Measurements from ENCODE around the gene ARMC12.
A peak's percentile ranks its signal among the peaks of the same experiment; 100 is the strongest.

The ARMC12 gene

DNA sequence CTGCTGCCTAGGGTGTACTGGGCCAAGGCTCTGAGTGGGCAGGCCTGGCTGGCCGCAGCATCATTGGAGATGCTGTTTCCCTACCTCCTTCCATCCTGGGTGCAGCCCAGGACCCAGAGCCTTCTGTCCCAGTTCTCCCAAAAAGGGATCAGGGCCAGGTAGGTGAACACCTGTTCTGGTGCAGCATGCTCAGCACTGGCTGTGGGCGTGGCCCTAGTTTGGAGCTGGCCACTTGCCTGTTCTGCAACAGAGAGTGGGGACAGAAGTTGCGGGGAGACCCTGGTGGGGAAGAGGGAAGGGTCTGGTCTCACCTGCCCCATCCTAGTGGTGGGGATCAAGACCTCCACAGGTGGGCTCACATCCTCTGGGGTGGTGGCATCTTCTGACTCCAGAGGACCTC, 1.4 kb upstream of the ARMC12 start:
- DNase-seq (ENCODE audit: low spot score), result no peak

DNA sequence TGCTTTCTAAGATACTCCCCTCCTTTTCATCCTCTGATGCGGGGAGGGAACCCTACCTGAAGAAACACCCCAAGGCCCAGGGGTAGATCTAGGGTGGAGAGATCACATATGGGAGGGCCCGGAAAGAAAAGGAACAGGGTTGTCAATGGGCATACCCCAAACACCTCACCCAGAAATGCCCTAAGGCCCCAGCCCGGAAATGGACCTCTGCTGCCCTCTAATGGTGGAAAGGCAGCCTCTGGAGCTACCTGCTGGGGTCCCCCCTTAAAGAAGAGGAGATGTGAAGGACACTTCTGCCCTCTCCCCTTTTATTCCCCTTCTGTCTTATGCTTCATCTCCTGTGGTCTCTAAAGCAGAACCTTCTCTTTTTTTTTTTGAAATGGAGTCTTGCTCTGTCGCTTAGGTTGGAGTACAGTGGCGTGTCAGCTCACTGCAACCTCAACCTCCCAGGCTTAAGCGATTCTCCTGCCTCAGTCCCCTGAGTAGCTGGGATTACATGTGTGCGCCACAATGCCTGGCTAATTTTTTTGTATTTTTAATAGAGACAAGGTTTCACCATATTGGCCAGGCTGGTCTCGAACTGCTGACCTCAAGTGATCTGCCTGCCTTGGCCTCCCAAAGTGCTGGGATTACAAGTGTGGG, 458 bp upstream of the ARMC12 start:
- peak; percentile 87 for DNase-seq (ENCODE audit: low spot score)

DNA sequence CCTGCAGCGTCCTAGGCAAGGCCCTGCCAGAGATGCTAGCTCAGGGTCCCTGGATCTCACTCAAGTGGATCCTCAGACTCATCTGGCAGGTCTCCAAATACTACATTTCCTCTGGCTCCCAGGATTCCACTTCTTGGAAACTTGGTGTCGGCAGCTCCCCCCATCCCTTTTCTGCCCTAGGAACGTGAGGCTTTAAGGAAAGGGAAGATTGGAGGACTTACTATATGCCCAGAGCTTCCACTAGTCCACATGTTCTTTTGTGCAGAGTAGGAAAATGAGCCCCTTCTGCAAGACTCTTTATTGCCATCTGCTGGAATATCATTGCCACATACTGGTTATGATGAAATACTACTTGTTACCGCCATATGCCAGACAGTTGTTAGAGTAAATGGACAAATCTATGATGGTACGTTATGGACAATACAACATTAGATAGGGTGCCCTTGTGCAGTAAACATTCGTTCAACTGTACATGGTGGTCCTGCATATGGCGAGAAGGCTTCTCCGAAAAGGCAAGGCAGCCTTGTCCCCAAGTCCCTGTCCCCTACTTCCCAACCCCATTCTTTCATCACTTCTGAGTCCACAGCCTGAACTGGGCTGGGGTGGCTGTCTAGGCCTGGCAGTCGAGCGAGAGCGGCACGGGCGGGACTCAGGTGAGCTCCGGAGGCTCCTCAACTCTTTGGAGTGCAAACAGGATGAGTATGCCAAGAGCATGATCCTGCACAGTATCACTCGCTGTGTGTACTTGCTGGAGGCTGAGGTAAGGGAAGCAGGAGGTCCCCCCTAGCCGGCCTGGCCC, 780 bp downstream of the ARMC12 start:
- DNase-seq (ENCODE audit: low spot score), result peak; percentile 71

DNA sequence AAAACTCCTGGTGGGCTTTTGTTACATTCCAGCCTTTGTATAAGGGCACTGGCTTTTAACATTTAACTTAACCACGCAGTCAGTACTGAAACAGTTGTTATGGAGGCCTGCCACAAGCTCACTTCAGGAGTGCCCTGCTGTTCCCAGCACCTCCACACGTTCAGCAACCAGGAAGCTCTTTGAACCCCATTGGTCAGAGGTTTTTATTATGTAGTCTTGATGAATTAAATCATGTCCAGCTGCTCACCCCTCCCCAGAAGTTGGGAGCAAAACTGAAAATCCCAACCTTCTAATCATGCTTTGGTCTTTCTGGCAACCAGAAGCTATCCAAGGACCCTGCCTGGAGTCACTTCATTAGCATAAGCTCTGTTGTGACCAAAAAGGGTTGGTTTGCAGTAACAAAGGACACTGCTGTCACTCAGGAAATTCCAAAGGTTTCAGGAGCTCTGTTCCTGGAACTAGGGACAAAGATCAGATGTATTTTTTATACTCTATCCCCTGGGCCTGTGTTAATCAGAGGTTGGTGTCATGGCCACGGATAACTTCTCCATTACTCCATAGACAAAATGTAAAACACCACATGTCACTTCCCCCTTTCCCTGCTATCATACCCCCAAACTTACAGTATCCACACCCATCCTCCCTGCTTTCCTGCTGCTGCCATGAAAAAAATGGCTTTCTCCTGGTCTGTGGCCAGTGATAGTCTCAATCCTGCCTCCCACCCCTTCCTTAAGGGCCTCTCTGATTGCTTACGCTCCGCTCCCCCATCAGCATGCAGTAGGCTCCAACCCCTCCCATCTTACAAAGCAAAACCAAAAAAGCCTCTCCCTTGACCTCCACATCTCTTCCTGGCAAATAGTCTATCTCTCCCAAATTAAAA, 3.1 kb downstream of the ARMC12 start:
- DNase-seq (ENCODE audit: low spot score), result no peak

DNA sequence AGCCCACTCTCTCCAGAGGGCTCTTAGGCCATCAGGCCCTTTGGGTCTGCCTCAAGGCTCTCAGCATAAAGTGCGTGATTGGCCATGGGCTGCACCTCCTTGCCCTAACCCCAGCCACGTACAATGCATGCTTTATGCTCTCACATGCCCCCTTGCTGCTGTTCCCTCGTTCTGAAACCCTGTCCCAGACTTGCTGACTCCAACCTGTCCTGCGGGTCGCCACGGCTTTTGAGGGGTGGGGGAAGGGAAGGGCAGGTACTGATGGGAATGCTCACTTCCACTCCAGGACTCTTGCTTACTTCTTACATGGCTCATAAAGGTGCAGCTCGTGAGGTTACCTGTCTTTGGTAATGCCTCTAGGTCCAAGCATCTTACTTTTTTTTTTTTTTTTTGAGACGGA, 6.0 kb downstream of the ARMC12 start:
- no peak for DNase-seq (ENCODE audit: low spot score)

DNA sequence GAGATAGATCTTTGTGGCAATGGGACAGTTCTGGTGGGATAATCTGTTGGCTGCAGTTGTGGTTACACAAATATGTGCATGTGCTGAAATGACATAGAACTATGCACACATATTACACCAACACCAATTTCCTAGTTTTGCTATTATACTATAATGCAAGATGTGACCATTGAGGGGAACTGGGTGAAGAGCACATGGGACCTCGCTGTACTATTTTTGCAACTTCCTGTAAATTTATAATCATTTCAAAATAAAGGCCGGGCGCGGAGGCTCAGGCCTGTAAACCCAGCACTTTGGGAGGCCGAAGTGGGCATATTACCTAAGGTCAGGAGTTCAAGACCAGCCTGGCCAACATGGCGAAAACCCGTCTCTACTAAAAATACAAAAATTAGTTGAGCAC, 8.7 kb downstream of the ARMC12 start:
- no peak for DNase-seq (ENCODE audit: low spot score)

DNA sequence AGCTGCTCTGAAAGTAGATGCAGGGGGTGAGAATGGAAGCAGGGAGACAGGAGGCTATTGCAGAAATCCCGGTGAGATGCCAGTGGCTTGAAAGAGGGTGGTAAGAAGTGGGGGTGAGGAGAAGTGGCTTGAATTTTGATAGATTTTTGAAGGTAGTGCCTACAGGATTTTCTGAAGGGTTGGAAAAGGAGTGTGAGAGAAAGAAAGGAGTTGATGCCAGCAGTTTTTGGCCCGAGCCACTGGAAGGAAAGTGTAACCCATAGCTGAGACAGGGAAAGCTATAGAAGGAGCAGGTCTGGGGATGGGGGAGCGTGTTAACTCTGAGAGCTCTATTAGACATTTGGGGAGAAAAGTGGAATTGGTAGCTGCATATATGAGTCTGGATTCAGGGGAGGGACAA, 9.7 kb downstream of the ARMC12 start:
- no peak for DNase-seq (ENCODE audit: low spot score)

DNA sequence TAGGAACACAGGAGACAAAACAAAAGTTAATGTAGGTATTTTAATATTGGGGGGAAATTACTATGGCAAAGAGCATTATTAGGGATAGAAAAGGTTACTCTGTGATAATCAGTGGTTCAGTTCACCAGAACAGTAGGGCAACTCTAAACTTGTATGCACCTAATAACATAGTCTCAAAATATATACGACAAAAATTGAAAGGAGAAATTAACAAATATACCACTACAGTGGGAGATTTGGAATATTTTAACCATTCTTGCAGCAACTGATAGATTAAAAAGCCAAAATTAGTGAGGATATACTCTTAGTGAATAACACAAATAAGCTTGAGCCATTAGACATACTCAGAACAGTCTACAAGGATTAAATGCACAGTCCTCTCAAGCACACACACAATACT, 11.0 kb downstream of the ARMC12 start:
- no peak for DNase-seq (ENCODE audit: low spot score)

DNA sequence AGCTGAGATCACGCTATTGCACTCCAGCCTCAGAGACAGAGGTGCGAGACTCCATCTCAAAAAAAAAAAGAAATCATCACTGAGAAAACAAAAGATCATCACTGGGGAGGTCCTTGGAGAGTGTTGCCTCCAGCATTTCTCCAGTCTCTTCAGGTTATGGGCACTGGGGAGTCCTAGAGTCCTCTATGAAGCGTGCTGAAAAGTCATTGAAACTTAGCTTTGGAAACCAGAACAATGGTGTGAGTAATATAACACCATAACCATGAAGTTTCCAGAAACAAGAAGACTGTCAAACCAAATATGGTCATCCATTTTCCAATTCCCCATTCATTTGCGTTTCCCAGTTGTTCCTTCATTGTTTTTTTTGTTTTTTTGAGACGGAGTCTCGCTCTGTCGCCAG, 13.7 kb downstream of the ARMC12 start:
- no peak for DNase-seq (ENCODE audit: low spot score)

DNA sequence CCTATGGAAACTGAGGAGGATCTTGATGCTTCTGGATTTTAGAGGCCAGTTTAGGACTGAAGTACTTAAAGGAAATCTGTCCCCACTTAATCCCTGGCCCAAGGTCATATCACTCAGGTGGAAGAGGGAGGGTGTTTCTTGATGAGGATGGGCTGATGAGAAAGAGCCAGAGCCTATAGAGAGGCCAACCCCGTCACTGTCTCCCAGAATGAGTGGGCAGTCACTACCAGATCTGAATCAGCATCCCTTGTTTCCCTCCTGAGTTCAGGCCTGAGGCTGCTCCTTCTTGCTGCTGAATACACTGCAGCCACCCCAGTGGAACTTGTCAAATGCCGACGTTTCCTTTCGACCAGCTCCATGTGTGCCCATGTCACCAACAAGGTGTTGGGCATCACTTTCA, 14.8 kb downstream of the ARMC12 start:
- DNase-seq (ENCODE audit: low spot score), result no peak

DNA sequence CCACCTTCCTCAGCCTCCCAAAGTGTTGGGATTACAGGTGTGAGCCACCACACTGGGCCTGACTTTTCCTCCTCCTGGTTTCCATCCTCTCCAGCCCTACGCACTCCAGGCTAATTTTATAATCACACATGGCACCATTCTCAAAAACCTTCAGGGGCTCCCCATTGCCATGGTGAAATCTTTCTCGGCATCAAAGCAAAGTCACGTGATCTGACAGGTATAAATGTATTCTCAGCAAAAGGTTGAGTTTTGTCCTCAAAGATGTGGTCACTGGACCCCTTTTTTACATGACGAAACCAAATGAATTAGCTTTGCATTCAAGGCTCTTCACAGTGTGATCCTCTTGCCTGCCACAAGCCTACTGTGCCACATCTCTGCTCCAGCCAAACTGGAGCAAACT, 15.5 kb downstream of the ARMC12 start:
- no peak for DNase-seq (ENCODE audit: low spot score)

DNA sequence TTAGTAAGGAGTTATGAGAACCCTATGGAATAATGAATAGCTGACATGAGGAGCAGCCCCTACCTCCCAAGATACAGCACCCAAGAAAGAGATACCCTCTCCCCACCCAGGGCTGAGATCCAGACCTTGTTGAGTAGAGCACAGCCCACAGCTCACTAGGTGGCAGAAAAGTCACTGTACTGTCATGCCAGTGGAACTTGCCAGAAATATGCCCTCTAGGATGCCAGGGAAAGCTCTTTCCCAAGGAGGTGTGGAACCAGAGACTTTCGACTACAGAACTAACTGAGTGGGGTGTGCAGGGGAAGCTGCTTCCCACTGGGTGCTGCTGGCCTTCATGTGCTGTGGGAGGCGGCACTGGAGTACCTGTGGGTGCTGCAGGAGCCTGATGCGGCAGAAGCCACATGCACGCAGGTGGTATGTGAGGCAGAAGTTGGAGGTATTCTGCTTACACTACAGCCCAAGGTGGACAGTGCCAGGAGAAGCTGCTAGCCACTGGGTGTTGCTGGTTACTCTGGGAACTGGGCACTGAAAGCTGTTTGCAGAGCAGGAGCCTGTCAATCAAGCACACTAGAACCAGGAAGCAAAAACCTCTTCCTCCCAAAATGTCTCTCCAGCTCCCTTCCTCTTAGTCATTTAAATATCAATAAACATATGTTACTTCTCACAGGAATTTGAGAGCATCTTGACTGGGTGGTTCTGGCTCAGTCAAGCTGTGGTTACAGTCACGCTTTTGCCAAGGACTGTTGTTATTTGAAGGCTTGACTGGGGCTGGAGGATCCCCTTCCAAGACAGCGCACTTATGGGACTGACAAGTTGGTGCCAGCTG, 17.8 kb downstream of the ARMC12 start:
- no peak for DNase-seq (ENCODE audit: low spot score)

DNA sequence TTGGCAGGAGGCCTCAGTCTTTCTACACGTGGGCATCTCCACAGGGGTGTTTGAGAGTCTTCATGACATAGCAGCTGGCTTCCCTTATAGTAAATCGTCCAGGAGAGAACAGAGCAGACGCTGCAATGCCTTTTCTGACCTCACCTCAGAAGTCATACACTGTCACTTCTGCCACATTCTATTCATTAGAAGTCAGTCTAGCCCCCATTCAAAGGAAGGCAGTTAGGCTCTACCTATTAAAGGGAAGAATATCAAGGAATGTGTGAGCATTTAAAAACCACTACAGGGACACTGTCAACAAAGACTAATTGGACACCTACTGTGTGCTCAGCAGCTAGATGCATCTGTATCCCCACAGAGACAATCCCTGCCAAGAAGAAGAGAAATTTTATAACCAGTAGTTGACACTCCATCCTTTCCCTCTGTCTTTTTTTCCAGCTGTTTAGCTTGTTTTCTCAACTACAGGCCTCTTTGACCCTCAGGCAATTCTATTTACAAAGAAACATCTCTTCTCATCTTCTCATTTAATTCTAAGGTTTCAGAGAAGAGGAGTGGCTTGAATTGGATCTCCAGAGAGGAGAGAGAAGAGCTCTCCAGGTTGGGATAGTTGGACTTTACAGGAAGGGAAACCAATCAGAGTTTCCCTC, 18.6 kb downstream of the ARMC12 start:
- DNase-seq (ENCODE audit: low spot score), result no peak

DNA sequence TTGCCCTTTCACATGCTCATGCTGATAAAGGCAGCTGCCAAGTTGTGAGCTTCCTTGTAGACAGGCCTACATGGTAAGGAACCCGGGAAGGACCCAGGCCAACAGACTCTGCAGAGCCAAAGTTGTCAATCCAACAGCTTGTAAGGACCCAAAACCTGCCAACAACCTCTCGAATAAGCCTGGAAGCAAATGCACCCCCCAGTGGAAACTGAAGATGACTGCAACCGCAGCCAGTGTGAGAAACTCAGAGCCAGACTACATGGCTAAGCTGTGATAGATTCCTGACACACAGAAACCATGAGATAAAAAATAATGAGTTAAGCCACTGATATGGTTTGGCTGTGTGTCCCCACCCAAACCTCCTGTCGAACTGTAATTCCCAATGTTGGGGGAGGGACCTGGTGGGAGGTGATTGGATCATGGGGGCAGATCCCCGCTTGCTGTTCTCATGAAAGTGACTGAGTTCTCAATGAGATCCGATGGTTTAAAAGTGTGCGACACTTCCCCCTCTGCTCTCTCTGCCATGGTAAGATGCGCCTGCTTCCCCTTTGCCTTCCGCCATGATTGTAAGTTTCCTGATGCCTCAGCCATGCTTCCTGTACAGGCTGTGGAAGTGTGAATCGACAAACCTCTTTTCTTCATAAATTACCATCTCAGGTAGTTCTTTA, 20.8 kb downstream of the ARMC12 start:
- no peak for DNase-seq (ENCODE audit: low spot score)

DNA sequence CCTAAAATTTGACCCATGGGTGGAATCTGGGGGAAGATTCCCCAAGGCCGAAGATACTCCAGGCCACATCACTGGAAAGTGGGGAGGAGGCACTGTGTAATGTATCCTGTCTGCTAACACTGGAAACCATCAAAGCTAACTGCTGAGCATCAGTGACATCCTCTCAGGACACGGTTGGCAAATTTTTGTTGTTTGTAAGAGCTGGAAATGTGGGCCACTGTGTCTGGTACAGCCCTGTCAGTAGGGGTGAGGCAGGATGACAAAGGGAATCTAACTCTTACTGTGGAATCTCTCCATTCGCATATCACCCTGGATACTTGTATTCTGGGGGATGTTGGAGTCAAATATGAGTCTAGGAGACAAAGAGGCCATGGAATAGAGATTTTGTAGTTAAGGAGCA, 22.6 kb downstream of the ARMC12 start:
- no peak for DNase-seq (ENCODE audit: low spot score)

DNA sequence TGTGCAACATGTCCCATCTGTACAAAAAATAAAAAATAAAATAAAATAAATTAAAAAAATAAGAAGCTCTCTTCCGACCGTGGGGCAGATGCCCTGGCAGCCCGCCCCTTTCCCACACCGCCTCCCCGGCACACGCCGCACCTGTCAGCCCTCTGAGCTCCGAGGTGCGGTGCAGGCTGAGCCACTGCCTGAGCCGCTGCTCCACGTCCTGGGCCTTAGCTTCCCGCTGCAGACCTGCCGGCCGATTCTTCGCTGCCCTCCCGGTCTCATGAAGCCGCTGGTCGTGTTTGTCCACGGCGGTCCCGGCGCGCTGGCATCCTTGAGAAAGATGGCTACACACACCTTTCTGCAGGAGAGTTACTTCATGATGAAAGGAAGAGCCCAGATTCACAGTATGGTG, 28.9 kb downstream of the ARMC12 start:
- DNase-seq (ENCODE audit: low spot score), result no peak

DNA sequence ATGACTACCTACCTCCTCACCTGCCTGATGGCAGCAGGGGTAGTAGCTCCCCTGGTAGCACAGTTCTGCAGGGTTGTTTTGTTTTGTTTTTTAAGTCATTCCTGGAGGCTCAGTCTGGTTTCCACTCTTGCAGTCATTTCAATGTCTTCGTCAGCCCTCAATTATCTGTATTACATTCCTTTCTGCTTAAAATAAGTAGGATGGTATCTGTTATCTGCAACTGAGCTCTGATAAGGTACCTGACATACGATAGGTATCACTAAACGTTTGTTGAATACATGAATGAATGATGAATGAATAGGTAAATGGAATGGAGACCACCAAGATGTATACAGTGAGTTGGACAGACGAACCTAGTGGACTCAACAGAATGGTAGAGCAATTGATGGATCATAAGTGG, 32.4 kb downstream of the ARMC12 start:
- no peak for DNase-seq (ENCODE audit: low spot score)

DNA sequence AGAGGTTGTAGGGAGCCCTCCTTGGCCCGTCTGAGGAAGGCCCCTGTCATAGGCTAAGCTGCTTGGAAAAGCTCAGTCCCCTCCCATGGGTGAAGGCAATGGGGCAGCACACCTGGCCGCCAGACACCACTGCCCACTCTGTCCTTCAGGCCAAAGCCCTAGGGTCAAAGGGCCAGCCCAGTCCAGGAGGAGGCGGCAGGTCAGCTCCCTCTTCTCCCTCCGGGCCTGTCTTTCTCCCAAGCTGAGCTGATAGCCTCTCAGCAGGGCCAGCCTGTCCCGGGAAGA, 34.5 kb downstream of the ARMC12 start:
- DNase-seq (ENCODE audit: low spot score), result no peak

DNA sequence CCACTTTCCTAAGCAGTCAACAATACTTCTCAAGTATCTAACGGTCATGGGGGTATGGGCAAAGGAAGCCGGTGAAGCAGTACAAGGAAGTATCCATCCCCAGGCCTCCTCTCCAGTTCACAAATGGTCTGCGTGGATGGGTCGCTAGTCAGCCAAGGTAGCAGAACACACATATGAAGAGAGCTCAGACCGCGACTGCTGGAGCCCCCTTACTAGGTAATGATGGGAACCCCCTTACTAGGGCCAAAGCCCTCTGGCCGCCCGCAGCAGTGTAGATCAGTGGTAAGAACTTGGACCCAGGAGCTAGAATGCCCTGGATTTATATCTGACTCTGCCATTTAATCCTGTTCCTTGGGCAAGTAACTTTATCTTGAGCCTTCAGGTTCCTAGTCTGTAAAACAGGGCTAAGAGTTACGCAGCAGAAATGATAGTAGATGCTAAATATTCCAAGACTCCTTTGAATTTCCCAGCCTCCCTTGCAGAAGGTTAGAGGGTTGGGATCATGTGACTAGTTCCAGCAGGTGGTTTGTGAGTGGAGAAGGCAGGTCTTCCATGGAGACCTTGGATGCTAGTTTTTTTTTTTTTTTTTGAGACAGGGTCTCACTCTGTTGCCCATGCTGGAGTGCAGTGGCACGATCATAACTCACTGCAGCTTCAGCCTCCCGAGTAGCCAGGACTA, 37.4 kb downstream of the ARMC12 start:
- DNase-seq (ENCODE audit: low spot score), result no peak

DNA sequence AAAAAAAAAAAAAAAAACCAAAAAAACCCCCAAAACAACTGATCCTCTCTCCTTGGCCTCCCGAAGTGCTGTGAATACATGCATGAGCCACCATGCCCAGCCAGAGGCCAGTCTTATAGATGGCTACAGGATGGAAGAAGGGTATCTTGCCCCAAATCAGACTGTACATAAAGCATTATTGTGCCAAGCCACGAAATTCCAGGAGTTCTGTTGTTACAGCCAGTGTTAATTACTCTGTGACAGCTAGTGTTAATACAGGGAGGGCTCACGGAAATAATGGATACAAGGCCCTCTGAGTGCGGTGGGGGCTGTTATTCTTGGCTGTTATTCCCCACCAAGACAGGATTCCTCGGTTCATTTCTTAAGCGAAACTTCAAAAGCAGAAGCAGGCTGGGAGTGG, 38.2 kb downstream of the ARMC12 start:
- DNase-seq (ENCODE audit: low spot score), result no peak
